ENCODE data around the gene UBL3.

Gene UBL3

DNA sequence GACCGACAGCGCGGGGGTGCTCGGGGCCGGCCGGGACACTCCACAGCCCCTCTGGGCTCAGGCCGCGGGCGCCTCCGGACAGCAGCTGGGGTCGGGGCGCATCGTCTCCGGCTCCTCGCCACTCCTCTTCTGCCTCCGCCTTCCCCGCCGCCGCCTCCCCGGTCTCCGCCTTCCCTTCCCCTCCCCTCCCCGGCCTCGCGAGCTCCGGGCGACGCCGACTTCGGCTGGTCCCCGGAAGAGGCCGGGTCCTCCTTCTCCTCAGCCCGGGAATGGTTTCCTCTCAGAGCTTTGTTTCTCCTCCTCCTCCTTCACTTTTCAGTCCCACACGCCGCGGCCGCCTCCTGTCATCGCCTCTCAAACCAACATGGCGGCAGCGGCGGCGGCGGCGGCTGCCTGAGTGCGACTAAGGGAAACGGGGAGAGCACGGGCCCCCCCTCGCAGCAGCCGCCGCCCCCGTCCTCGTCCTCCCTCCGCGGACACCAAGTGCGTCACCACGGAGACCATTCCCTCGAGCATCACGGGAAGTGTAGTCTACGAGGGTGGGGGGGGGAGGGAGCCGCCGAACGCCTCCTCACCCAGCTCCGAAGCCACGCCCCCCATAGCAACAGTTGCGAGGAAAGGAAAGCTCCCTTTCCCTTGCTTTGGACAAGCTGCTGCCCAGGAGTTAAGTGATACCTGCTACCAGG, at the start of gene UBL3:
TSS of gene UBL3 (minus strand) at position 405 of the 686 bp plus-strand sequence. CDS start 1,079 bp downstream, outside the sequence.
- Histone ChIP-seq H3K27me3 (replicated peaks; ENCODE audit: control insufficient read depth, insufficient read depth, low read length) (no peaks in the 10 kb centered on the region), H3K4me3 (replicated peaks; ENCODE audit: low read depth, low read length) (peak within 1 kb of the TSS; percentile 88), H3K36me3 (ENCODE audit: control insufficient read depth, insufficient read depth, low read length) (no peaks in the 10 kb centered on the region)
- no peak for TF ChIP-seq CTCF (IDR thresholded peaks at IDR 0.05; ENCODE audit: insufficient read depth, low read length, poor library complexity, severe bottlenecking)
- DNase-seq (ENCODE audit: extremely low read depth, insufficient read length) = peak; percentile 93

- TF ChIP-seq CTCF (IDR thresholded peaks at IDR 0.05; ENCODE audit: insufficient read depth, low read length, poor library complexity, severe bottlenecking) = no peak
- Histone ChIP-seq H3K4me3 (replicated peaks; ENCODE audit: low read depth, low read length) (no peak overlapping the region), H3K36me3 (ENCODE audit: control insufficient read depth, insufficient read depth, low read length) (no peaks in the 10 kb centered on the region), H3K27me3 (replicated peaks; ENCODE audit: control insufficient read depth, insufficient read depth, low read length) (no peaks in the 10 kb centered on the region)
- DNase-seq (ENCODE audit: extremely low read depth, insufficient read length) = no peak
These were observed 46.7 kb upstream of the UBL3 start for GRCh38 chr13:29897102-29897501.

GRCh38 chr13:29893438-29893837, 43.0 kb upstream of the UBL3 start:
- no peak for DNase-seq (ENCODE audit: extremely low read depth, insufficient read length)
- no peak for TF ChIP-seq CTCF (IDR thresholded peaks at IDR 0.05; ENCODE audit: insufficient read depth, low read length, poor library complexity, severe bottlenecking)
- no peak overlapping the region for H3K4me3 ChIP-seq (replicated peaks; ENCODE audit: low read depth, low read length)
- H3K27me3 ChIP-seq (replicated peaks; ENCODE audit: control insufficient read depth, insufficient read depth, low read length) = no peaks in the 10 kb centered on the region
- H3K36me3 ChIP-seq (ENCODE audit: control insufficient read depth, insufficient read depth, low read length) = no peaks in the 10 kb centered on the region

GRCh38 chr13:29892151-29892550, 41.7 kb upstream of the UBL3 start:
- no peak for DNase-seq (ENCODE audit: extremely low read depth, insufficient read length)
- no peak for TF ChIP-seq CTCF (IDR thresholded peaks at IDR 0.05; ENCODE audit: insufficient read depth, low read length, poor library complexity, severe bottlenecking)
- no peaks in the 10 kb centered on the region for H3K27me3 ChIP-seq (replicated peaks; ENCODE audit: control insufficient read depth, insufficient read depth, low read length)
- no peak overlapping the region for H3K4me3 ChIP-seq (replicated peaks; ENCODE audit: low read depth, low read length)
- H3K36me3 ChIP-seq (ENCODE audit: control insufficient read depth, insufficient read depth, low read length) = no peaks in the 10 kb centered on the region

DNA sequence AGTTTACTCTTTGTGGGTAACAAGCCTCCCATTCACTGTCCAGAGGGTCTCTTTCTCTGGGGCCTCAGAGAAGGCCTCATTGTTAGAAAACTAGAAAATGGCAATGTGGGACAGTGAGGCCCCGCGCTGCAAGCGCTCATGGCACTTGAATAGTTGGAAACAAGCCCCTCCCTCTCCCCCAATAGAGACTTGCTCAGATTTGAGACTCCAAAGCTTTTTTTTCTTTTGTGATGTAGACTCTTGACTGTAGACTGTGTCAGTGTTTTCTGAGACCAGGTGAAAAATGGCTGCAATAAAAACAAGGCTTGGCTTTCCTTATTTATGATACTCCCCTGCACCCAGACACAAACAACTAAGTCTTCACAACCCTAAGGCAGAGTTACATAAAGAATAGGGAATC, 38.7 kb upstream of the UBL3 start:
- Histone ChIP-seq H3K36me3 (ENCODE audit: control insufficient read depth, insufficient read depth, low read length) (no peaks in the 10 kb centered on the region), H3K27me3 (replicated peaks; ENCODE audit: control insufficient read depth, insufficient read depth, low read length) (no peaks in the 10 kb centered on the region), H3K4me3 (replicated peaks; ENCODE audit: low read depth, low read length) (no peak overlapping the region)
- no peak for DNase-seq (ENCODE audit: extremely low read depth, insufficient read length)
- no peak for TF ChIP-seq CTCF (IDR thresholded peaks at IDR 0.05; ENCODE audit: insufficient read depth, low read length, poor library complexity, severe bottlenecking)

DNA sequence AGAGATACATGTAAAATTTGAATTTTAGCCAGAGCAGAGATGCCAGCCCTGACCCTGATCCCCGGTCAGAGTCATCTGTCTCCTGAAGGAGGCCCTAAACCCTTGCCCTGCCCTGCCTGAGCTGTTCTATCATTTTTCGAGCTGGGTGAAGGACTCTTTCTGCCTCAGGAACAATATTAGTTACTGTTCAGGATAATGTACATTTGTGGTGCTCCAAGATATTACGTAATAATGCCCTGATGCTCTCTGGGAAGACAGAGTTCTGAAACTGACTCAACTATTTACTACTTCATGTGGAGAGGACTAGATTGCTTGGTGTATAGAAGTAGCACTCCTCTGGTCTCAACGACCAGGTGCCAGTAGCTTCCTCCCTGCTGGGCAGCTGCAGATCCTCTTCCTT, 37.9 kb upstream of the UBL3 start:
- no peak for DNase-seq (ENCODE audit: extremely low read depth, insufficient read length)
- TF ChIP-seq CTCF (IDR thresholded peaks at IDR 0.05; ENCODE audit: insufficient read depth, low read length, poor library complexity, severe bottlenecking) = no peak
- H3K4me3 ChIP-seq (replicated peaks; ENCODE audit: low read depth, low read length) = no peak overlapping the region

More for the DNA sequence above, 37.9 kb upstream of the UBL3 start:
- Histone ChIP-seq H3K36me3 (ENCODE audit: control insufficient read depth, insufficient read depth, low read length) (no peaks in the 10 kb centered on the region), H3K27me3 (replicated peaks; ENCODE audit: control insufficient read depth, insufficient read depth, low read length) (no peaks in the 10 kb centered on the region)

All from GM06990 (cell line).